Measurements from ENCODE around the gene PTPRO.

DNA sequence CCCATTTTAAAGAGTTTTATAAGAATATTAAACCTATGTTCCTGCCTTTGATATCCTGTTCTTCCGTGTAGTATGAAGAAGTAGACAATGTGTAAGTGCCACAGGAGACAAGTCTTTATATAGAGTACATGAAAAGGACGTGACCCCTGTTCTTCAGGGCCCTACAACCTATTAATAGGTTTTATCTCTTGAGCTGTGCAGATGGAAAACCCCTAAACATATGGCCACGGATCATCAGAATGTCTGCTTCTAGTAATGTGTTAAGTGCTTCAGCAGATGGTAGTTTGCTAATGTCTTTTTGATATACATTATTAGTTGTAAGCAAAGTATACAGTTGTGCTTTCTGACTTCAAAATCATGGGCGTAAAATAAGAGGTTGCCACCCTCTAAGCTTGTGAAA, 228.5 kb downstream of the PTPRO start:
- TF ChIP-seq, protein P1, sequence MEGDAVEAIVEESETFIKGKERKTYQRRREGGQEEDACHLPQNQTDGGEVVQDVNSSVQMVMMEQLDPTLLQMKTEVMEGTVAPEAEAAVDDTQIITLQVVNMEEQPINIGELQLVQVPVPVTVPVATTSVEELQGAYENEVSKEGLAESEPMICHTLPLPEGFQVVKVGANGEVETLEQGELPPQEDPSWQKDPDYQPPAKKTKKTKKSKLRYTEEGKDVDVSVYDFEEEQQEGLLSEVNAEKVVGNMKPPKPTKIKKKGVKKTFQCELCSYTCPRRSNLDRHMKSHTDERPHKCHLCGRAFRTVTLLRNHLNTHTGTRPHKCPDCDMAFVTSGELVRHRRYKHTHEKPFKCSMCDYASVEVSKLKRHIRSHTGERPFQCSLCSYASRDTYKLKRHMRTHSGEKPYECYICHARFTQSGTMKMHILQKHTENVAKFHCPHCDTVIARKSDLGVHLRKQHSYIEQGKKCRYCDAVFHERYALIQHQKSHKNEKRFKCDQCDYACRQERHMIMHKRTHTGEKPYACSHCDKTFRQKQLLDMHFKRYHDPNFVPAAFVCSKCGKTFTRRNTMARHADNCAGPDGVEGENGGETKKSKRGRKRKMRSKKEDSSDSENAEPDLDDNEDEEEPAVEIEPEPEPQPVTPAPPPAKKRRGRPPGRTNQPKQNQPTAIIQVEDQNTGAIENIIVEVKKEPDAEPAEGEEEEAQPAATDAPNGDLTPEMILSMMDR (IDR thresholded peaks at IDR 0.05; ENCODE audit: low read depth, low read length, missing input control): no peak
- no peak for TF ChIP-seq RAD21 (IDR thresholded peaks at IDR 0.05)
- TF ChIP-seq FOXA1 (IDR thresholded peaks at IDR 0.05): no peak
- no peak for TF ChIP-seq JUND (IDR thresholded peaks at IDR 0.05)

Data from liver (tissue), 3 donors.